IMR-90 (cell line): ENCODE data around the gene SPECC1L.

ENCODE experiments used
- BHLHE40 ChIP-seq: fragments of 150-350 bp; IDR thresholded peaks from 2 replicates; pipeline ENCODE4 v1.6.1; 2016; ENCODE audit warnings: mild to moderate bottlenecking, low read depth, low read length
- CTCF ChIP-seq: conservative IDR thresholded peaks from 2 replicates; pipeline ENCODE4 v1.5.1; 2012; ENCODE audit warnings: mild to moderate bottlenecking, low read depth, low read length, improper control_type of control experiment
- FOS ChIP-seq: fragments of 150-350 bp; IDR thresholded peaks from 2 replicates; pipeline ENCODE4 v1.6.1; 2016; ENCODE audit warnings: low read depth, low read length
- MXI1 ChIP-seq: IDR thresholded peaks from 2 replicates; pipeline ENCODE4 v1.6.1; 2012; ENCODE audit warnings: low read depth, mild to moderate bottlenecking, low read length, moderate library complexity, borderline replicate concordance
- POLR2A ChIP-seq: IDR thresholded peaks from 2 replicates; pipeline ENCODE4 v1.6.1; 2012; ENCODE audit warnings: mild to moderate bottlenecking, low read depth, low read length
- RAD21 ChIP-seq: IDR thresholded peaks from 2 replicates; pipeline ENCODE4 v1.6.1; 2012; ENCODE audit warnings: low read length, improper control_type of control experiment
- RFX5 ChIP-seq: IDR thresholded peaks from 2 replicates; pipeline ENCODE4 v1.8.0; 2012; ENCODE audit warnings: low read depth, mild to moderate bottlenecking, low read length, moderate library complexity
- SMC3 ChIP-seq: fragments of 150-350 bp; IDR thresholded peaks from 2 replicates; pipeline ENCODE4 v1.6.1; 2016; ENCODE audit warnings: low read depth, mild to moderate bottlenecking, antibody characterized with exemption, low read length, moderate library complexity
- USF2 ChIP-seq: fragments of 150-350 bp; IDR thresholded peaks from 2 replicates; pipeline ENCODE4 v1.6.1; 2017; ENCODE audit warnings: mild to moderate bottlenecking, antibody characterized with exemption, low read length, low read depth

GRCh38 chr22:24236656-24237055, 34.0 kb upstream of the SPECC1L start:
- no peak for TF ChIP-seq CTCF
- TF ChIP-seq RAD21: no peak
- TF ChIP-seq RFX5: no peak
- TF ChIP-seq POLR2A: no peak
- no peak for TF ChIP-seq BHLHE40
- TF ChIP-seq USF2: no peak
- TF ChIP-seq SMC3: no peak
- TF ChIP-seq FOS: no peak
- no peak for TF ChIP-seq MXI1
